H9 (cell line): ENCODE results near the gene NFYC. TPM values are rescaled to one million over a fixed set of nuclear protein-coding genes. Genes with fewer than 3 reads are reported as not detected.

ENCODE experiments used
- DNase-seq: peaks from one replicate; pipeline ENCODE4 v3.0.0-alpha.2; 2017
- H2AFZ ChIP-seq: one replicate; pipeline ENCODE4 v1.6.1; 2013; ENCODE audit warnings: mild to moderate bottlenecking, low read length, control low read depth, moderate library complexity
- H2AK5ac ChIP-seq: 2 replicates; pipeline ENCODE4 v1.6.1; 2013; ENCODE audit warnings: low read length, control low read depth, mixed read lengths; ENCODE audit not compliant: insufficient read length
- H2BK120ac ChIP-seq: one replicate; pipeline ENCODE4 v1.6.1; 2013; ENCODE audit warnings: low read depth, mild to moderate bottlenecking, low read length, control low read depth, inconsistent platforms; ENCODE audit not compliant: poor library complexity, severe bottlenecking
- H2BK12ac ChIP-seq: 2 replicates; pipeline ENCODE4 v1.6.1; 2013; ENCODE audit warnings: low read length, control low read depth, mixed read lengths, low read depth; ENCODE audit not compliant: insufficient read length
- H2BK15ac ChIP-seq: 2 replicates; pipeline ENCODE4 v1.6.1; 2013; ENCODE audit warnings: low read depth, low read length, control low read depth
- H2BK20ac ChIP-seq: one replicate; pipeline ENCODE4 v1.6.1; 2013; ENCODE audit warnings: low read depth, mild to moderate bottlenecking, low read length, control low read depth, inconsistent platforms; ENCODE audit not compliant: poor library complexity, severe bottlenecking
- H2BK5ac ChIP-seq: 2 replicates; pipeline ENCODE4 v1.6.1; 2013; ENCODE audit warnings: low read length, control low read depth, mixed read lengths; ENCODE audit not compliant: insufficient read length
- H3K14ac ChIP-seq: 2 replicates; pipeline ENCODE4 v1.6.1; 2013; ENCODE audit warnings: low read length, control low read depth; ENCODE audit not compliant: insufficient read depth
- H3K18ac ChIP-seq: 2 replicates; pipeline ENCODE4 v1.6.1; 2013; ENCODE audit warnings: low read depth, mild to moderate bottlenecking, mixed read lengths, low read length, control low read depth; ENCODE audit not compliant: insufficient read length
- H3K23ac ChIP-seq: 2 replicates; pipeline ENCODE4 v1.6.1; 2013; ENCODE audit warnings: low read length, control low read depth, mixed read lengths, low read depth; ENCODE audit not compliant: insufficient read length
- H3K23me2 ChIP-seq: 2 replicates; pipeline ENCODE4 v1.6.1; 2013; ENCODE audit warnings: low read depth, mild to moderate bottlenecking, mixed read lengths, low read length, control low read depth; ENCODE audit not compliant: insufficient read length, poor library complexity, severe bottlenecking
- H3K27ac ChIP-seq: 2 replicates; pipeline ENCODE4 v1.5.1; 2013; ENCODE audit warnings: low read length, control low read depth, mixed read lengths, low read depth; ENCODE audit not compliant: insufficient read length
- H3K27me3 ChIP-seq: 2 replicates; pipeline ENCODE4 v1.6.1; 2013; ENCODE audit warnings: low read length, control low read depth, inconsistent platforms; ENCODE audit not compliant: insufficient read depth
- H3K4ac ChIP-seq: 2 replicates; pipeline ENCODE4 v1.6.1; 2013; ENCODE audit warnings: low read depth, mild to moderate bottlenecking, control low read depth, inconsistent platforms, low read length, moderate library complexity
- H3K4me1 ChIP-seq: 2 replicates; pipeline ENCODE4 v1.6.1; 2013; ENCODE audit warnings: low read length, control low read depth, inconsistent platforms; ENCODE audit not compliant: insufficient read depth
- H3K4me2 ChIP-seq: 2 replicates; pipeline ENCODE4 v1.6.1; 2013; ENCODE audit warnings: low read length, control low read depth, mixed read lengths; ENCODE audit not compliant: insufficient read length, insufficient read depth
- H3K56ac ChIP-seq: 2 replicates; pipeline ENCODE4 v1.6.1; 2013; ENCODE audit warnings: low read depth, mild to moderate bottlenecking, mixed read lengths, low read length, control low read depth; ENCODE audit not compliant: insufficient read length
- H3K79me1 ChIP-seq: 2 replicates; pipeline ENCODE4 v1.6.1; 2013; ENCODE audit warnings: low read depth, mild to moderate bottlenecking, moderate library complexity, low read length, control low read depth, inconsistent platforms; ENCODE audit not compliant: insufficient read depth, poor library complexity, severe bottlenecking
- H3K79me2 ChIP-seq: 2 replicates; pipeline ENCODE4 v1.6.1; 2013; ENCODE audit warnings: low read length, control low read depth, inconsistent platforms; ENCODE audit not compliant: insufficient read depth
- H3K9ac ChIP-seq: 2 replicates; pipeline ENCODE4 v1.6.1; 2013; ENCODE audit warnings: low read length, control low read depth, mixed read lengths; ENCODE audit not compliant: insufficient read length; ENCODE audit errors: extremely low read depth
- H3K9me3 ChIP-seq: one replicate; pipeline ENCODE4 v1.6.1; 2013; ENCODE audit warnings: low read depth, low read length, inconsistent platforms; ENCODE audit not compliant: control insufficient read depth
- H3T11ph ChIP-seq: one replicate; pipeline ENCODE4 v1.6.1; 2013; ENCODE audit warnings: mild to moderate bottlenecking, low read length, control low read depth, inconsistent platforms
- H4K20me1 ChIP-seq: one replicate; pipeline ENCODE4 v1.6.1; 2013; ENCODE audit not compliant: control insufficient read depth, insufficient read length, insufficient read depth
- H4K5ac ChIP-seq: 2 replicates; pipeline ENCODE4 v1.6.1; 2013; ENCODE audit warnings: low read depth, mild to moderate bottlenecking, mixed read lengths, low read length, control low read depth; ENCODE audit not compliant: insufficient read length
- H4K8ac ChIP-seq: replicated peaks from 2 replicates; pipeline ENCODE4 v1.6.1; 2013; ENCODE audit warnings: low read length, control low read depth, mixed read lengths, low read depth; ENCODE audit not compliant: insufficient read length
- H4K91ac ChIP-seq: 2 replicates; pipeline ENCODE4 v1.6.1; 2013; ENCODE audit warnings: low read depth, mild to moderate bottlenecking, moderate library complexity, mixed read lengths, low read length, control low read depth; ENCODE audit not compliant: insufficient read length
- H3K27ac Mint-ChIP-seq, 3 experiments: 2 replicates in 2 of 3; 3 replicates in 1 of 3; pipeline ENCODE4 v1.8.0; 2020 to 2021; ENCODE audit warnings: mixed read lengths in 3 of 3, mild to moderate bottlenecking in 1 of 3, moderate library complexity in 1 of 3
- H3K27me3 Mint-ChIP-seq: 2 replicates; pipeline ENCODE4 v1.8.0; 2021; ENCODE audit warnings: low read depth, mild to moderate bottlenecking, moderate library complexity, mixed read lengths
- H3K36me3 Mint-ChIP-seq, 3 experiments: 2 replicates in 2 of 3; 3 replicates in 1 of 3; pipeline ENCODE4 v1.8.0; 2020 to 2021; ENCODE audit warnings: low read depth in 3 of 3, mixed read lengths in 3 of 3; ENCODE audit not compliant: insufficient read depth in 1 of 3
- H3K4me1 Mint-ChIP-seq, 2 experiments: 2 replicates each; pipeline ENCODE4 v1.8.0; 2020; ENCODE audit warnings: mixed read lengths in 2 of 2
- H3K4me3 Mint-ChIP-seq, 2 experiments: 2 replicates in 1 of 2; 3 replicates in 1 of 2; pipeline ENCODE4 v1.8.0; 2020 to 2021; ENCODE audit warnings: mild to moderate bottlenecking in 2 of 2, mixed read lengths in 2 of 2, moderate library complexity in 1 of 2
- H3K9me3 Mint-ChIP-seq, 2 experiments: 2 replicates in 1 of 2; 3 replicates in 1 of 2; pipeline ENCODE4 v1.8.0; 2020; ENCODE audit warnings: mild to moderate bottlenecking in 2 of 2, mixed read lengths in 2 of 2, moderate library complexity in 1 of 2
- CTCF ChIP-seq: fragments of 200-600 bp; sonication (generic); conservative IDR thresholded peaks from 3 replicates; pipeline ENCODE4 v1.8.0; 2021; ENCODE audit warnings: antibody characterized with exemption, mild to moderate bottlenecking
- WGBS: extraction: QIAGEN DNeasy Blood & Tissue Kit; methylation state at CpG from one replicate; pipeline ENCODE4 v1.1.7; 2013; ENCODE audit warnings: missing lambda C conversion rate, low lambda C conversion rate, mixed read lengths; ENCODE audit not compliant: insufficient read length; ENCODE audit errors: extremely low coverage; 5-methylcytosine and 5-hydroxymethylcytosine counted together
- total RNA-seq: library from RNA; stranded (reverse); gene quantifications from 2 replicates; pipeline ENCODE4 v1.2.1, GENCODE V29; 2021

Gene NFYC
- total RNA-seq, 1 experiment from 2014 or later, result 54.7 TPM

- no peak overlapping the region for H3T11ph ChIP-seq
- Mint-ChIP-seq H3K36me3 (no peaks in the 10 kb centered on the region; a peak in 1 of 7 replicates), H3K4me3 (no peak overlapping the region), H3K9me3 (no peaks in the 10 kb centered on the region), H3K27ac (no peak overlapping the region), H3K4me1 (peaks cover 3 to 13% of the 10 kb centered on the region in 2 experiments; a peak in 3 of 4 replicates), H3K27me3 (no peaks in the 10 kb centered on the region)
- H4K91ac ChIP-seq, result no peak overlapping the region
- no peaks in the 10 kb centered on the region for H3K79me1 ChIP-seq
- H2AFZ ChIP-seq, result no peak overlapping the region
- no peak overlapping the region for H3K27ac ChIP-seq
- H3K4me1 ChIP-seq, result peaks cover 3% of the 10 kb centered on the region; the same call in 1 of the 2 replicates
- H4K5ac ChIP-seq, result no peak overlapping the region
- no peaks in the 10 kb centered on the region for H3K9me3 ChIP-seq
- H2BK120ac ChIP-seq, result no peak overlapping the region
- no peak overlapping the region for H3K9ac ChIP-seq
- no peak overlapping the region for H3K56ac ChIP-seq
- no peak overlapping the region for H2BK12ac ChIP-seq
- TF ChIP-seq CTCF, result no peak
- H4K20me1 ChIP-seq, result no peaks in the 10 kb centered on the region
- no CpG with 5 or more reads among the region's 15 CpGs for WGBS
- no peak overlapping the region for H2BK15ac ChIP-seq
- no peak overlapping the region for H3K4me2 ChIP-seq
- no peak for DNase-seq
- no peak overlapping the region for H4K8ac ChIP-seq
- H3K18ac ChIP-seq, result no peak overlapping the region
- no peak overlapping the region for H3K23ac ChIP-seq
- no peak overlapping the region for H3K4ac ChIP-seq
- H3K23me2 ChIP-seq, result no peaks in the 10 kb centered on the region
- H3K79me2 ChIP-seq, result no peaks in the 10 kb centered on the region
- H2BK20ac ChIP-seq, result no peak overlapping the region
- no peak overlapping the region for H2BK5ac ChIP-seq
- no peaks in the 10 kb centered on the region for H3K27me3 ChIP-seq
- no peak overlapping the region for H2AK5ac ChIP-seq
- H3K14ac ChIP-seq, result no peak overlapping the region
Measured at GRCh38 chr1:40648928-40649591, 42.4 kb upstream of the NFYC start.
